Sigmoid colon (tissue), 4 donors: ENCODE results near the gene MAGEL2.

Source experiments
- CTCF ChIP-seq, 4 experiments: fragments of 450-650 bp in 3 of 4; fragments of 200-600 bp in 1 of 4; IDR thresholded peaks; one replicate each; pipeline ENCODE4 v1.5.1; 2016 to 2019; ENCODE audit warnings: antibody characterized with exemption in 4 of 4, mild to moderate bottlenecking in 3 of 4, moderate library complexity in 2 of 4
- EP300 ChIP-seq, 4 donors: sonication (generic); formaldehyde crosslinking; IDR thresholded peaks; one replicate each; pipeline ENCODE4 v1.6.1; 2017; ENCODE audit warnings: antibody characterized with exemption in 4 of 4

- TF ChIP-seq EP300 (IDR thresholded peaks at IDR 0.05) (no peak), CTCF (IDR thresholded peaks at IDR 0.05) (no peak)
Measured at GRCh38 chr15:23595368-23595767, 52.3 kb downstream of the MAGEL2 start.
